ENCODE results near the gene SNX32. TPM values are rescaled to one million over a fixed set of nuclear protein-coding genes. Genes with fewer than 3 reads are reported as not detected.

Gene SNX32
- total RNA-seq, 6 experiments from 2014 or later: not detected

DNA sequence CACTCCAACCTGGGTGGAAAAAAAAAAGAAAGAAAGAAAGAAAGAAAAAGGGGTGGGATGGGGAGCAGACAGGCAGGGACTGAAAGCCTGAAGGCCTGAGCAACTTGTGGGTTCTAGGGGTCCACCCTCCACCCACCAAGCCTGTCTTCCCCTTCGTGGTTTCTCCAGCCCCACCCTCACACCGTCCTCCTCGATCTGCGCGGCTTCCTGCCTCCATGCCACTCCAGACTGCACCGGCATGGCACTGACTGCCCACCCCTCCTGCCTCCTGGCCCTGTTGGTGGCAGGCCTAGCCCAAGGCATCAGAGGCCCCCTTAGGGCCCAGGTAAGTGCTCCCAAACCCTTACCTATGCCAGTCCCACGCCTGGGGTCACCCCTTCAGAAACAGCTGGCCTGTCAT lies 45.9 kb downstream of the SNX32 start, which contains the start of gene CTSW:
TSS of gene CTSW (plus strand) at position 221 of the 400 bp plus-strand sequence. CDS start at position 239, 18 bp downstream.
- no peak for DNase-seq
- H3K4me1 Mint-ChIP-seq (ENCODE audit: low read depth): peaks cover 18% of the 10 kb centered on the region
- peaks cover 5% of the 10 kb centered on the region for H3K27me3 Mint-ChIP-seq (ENCODE audit: insufficient read depth)
- peak within 1 kb of the TSS; percentile 71 for H3K27ac Mint-ChIP-seq
- TF ChIP-seq, protein P1, sequence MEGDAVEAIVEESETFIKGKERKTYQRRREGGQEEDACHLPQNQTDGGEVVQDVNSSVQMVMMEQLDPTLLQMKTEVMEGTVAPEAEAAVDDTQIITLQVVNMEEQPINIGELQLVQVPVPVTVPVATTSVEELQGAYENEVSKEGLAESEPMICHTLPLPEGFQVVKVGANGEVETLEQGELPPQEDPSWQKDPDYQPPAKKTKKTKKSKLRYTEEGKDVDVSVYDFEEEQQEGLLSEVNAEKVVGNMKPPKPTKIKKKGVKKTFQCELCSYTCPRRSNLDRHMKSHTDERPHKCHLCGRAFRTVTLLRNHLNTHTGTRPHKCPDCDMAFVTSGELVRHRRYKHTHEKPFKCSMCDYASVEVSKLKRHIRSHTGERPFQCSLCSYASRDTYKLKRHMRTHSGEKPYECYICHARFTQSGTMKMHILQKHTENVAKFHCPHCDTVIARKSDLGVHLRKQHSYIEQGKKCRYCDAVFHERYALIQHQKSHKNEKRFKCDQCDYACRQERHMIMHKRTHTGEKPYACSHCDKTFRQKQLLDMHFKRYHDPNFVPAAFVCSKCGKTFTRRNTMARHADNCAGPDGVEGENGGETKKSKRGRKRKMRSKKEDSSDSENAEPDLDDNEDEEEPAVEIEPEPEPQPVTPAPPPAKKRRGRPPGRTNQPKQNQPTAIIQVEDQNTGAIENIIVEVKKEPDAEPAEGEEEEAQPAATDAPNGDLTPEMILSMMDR (IDR thresholded peaks at IDR 0.05): no peak
- H3K9me3 Mint-ChIP-seq: no peaks in the 10 kb centered on the region
- peaks cover 6% of the 10 kb centered on the region for H3K36me3 Mint-ChIP-seq (ENCODE audit: low read depth)
- H3K4me3 Mint-ChIP-seq: no peak within 1 kb of the TSS; the same call in 1 of the 2 replicates

DNA sequence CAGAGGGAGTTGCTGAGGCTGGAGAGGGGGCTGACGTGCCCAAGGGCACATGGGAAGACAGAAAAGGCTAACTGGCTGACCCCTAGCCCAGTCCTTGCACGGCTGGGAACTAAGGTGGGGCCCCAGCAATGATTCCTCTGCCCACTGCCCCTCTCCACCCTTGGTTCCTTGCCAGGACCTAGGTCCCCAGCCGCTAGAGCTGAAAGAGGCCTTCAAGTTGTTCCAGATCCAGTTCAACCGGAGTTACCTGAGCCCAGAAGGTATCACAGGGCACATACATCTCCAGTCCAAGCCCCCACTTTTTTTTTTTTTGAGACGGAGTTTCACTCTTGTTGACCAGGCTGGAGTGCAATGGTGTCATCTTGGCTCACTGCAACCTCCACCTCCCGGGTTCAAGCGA lies 46.3 kb downstream of the SNX32 start:
- TF ChIP-seq, protein P1 (IDR thresholded peaks at IDR 0.05): no peak
- Mint-ChIP-seq H3K27me3 (ENCODE audit: insufficient read depth) (peaks cover 7% of the 10 kb centered on the region), H3K36me3 (ENCODE audit: low read depth) (peaks cover 8% of the 10 kb centered on the region), H3K9me3 (no peaks in the 10 kb centered on the region), H3K4me3 (no peak overlapping the region), H3K4me1 (ENCODE audit: low read depth) (peaks cover 22% of the 10 kb centered on the region), H3K27ac (no peak overlapping the region)
- no peak for DNase-seq

DNA sequence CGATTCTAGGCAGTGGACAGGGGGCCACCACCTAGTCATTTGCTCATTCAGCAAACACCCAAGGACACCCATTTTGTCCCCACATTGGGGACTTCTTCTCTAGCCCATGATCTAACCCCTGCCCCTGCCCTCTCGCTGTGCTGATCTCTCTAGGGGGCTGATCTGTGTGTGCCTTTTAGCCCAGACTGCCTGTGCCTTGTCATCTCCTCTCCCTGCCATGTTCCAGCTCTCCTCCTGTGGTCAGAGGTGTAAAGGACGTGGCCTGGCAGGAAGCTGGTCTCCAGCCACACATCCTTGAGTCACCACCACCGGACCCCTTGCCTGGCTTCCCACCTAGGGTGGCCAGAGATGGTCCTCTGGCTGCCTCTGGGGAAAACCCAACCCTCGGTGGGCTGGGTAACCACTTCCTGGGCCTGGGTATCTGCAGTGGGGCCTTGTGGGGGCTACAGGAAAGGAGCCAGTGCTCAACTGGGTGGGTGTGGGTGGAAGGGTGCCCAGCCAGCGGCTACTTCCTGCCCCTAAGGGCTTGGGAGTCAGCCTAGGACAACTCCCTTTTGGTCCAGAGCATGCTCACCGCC lies 47.2 kb downstream of the SNX32 start:
- H3K27ac Mint-ChIP-seq: peak overlapping the region; percentile 71
- no peak overlapping the region; the same call in 1 of the 2 replicates for H3K4me3 Mint-ChIP-seq
- no peaks in the 10 kb centered on the region for H3K9me3 Mint-ChIP-seq
- H3K4me1 Mint-ChIP-seq (ENCODE audit: low read depth): peaks cover 24% of the 10 kb centered on the region
- DNase-seq: no peak
- TF ChIP-seq, protein P1 (IDR thresholded peaks at IDR 0.05): no peak
- H3K36me3 Mint-ChIP-seq (ENCODE audit: low read depth): peaks cover 8% of the 10 kb centered on the region
- H3K27me3 Mint-ChIP-seq (ENCODE audit: insufficient read depth): peaks cover 7% of the 10 kb centered on the region

DNA sequence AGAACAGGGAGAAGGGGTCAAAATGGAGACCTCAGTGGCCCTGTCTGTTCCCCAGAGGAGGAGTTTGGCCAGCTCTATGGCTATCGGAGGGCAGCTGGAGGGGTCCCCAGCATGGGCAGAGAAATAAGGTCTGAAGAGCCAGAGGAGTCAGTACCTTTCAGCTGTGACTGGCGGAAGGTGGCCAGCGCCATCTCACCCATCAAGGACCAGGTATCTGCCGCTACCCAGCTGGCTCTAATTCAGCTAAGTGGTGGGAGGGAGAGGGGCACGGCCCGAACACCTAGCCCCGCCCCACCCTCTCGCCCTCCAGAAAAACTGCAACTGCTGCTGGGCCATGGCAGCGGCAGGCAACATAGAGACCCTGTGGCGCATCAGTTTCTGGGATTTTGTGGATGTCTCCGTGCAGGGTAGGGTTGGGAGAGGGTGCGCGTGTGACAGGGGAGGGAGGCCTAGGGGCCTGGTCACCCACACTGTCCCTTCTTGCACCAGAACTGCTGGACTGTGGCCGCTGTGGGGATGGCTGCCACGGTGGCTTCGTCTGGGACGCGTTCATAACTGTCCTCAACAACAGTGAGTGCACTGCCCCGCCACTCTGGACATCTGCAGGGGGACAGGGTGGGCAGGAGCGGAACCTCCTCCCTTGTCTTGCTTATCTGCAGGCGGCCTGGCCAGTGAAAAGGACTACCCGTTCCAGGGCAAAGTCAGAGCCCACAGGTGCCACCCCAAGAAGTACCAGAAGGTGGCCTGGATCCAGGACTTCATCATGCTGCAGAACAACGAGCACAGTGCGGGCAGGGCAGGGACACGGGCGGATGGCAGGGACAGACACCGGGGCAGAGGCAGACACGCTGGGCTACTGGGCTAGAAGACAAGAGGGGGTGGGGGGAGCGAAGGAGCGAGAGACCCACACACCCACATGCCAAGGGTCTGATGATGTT lies 48.6 kb downstream of the SNX32 start:
- Mint-ChIP-seq H3K36me3 (ENCODE audit: low read depth) (peaks cover 16% of the 10 kb centered on the region), H3K4me1 (ENCODE audit: low read depth) (peaks cover 37% of the 10 kb centered on the region), H3K4me3 (no peak overlapping the region), H3K27ac (no peak overlapping the region), H3K9me3 (no peaks in the 10 kb centered on the region), H3K27me3 (ENCODE audit: insufficient read depth) (peaks cover 16% of the 10 kb centered on the region)
- DNase-seq: no peak
- TF ChIP-seq, protein P1 (IDR thresholded peaks at IDR 0.05): no peak

DNA sequence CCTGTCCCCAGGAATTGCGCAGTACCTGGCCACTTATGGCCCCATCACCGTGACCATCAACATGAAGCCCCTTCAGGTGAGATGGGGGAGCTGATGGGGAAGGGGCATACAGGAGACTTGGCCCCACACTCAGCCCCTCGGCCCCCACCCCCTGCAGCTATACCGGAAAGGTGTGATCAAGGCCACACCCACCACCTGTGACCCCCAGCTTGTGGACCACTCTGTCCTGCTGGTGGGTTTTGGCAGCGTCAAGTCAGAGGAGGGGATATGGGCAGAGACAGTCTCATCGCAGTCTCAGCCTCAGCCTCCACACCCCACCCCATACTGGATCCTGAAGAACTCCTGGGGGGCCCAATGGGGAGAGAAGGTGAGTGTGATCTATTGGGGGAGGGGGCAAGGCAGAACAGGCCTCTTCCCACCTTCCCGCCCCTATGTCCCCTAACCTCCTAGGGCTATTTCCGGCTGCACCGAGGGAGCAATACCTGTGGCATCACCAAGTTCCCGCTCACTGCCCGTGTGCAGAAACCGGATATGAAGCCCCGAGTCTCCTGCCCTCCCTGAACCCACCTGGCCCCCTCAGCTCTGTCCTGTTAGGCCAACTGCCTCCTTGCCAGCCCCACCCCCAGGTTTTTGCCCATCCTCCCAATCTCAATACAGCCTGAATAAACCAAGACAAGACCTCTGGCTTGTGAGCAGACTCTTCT lies 49.4 kb downstream of the SNX32 start:
- Mint-ChIP-seq H3K36me3 (ENCODE audit: low read depth) (peaks cover 16% of the 10 kb centered on the region), H3K27me3 (ENCODE audit: insufficient read depth) (peaks cover 22% of the 10 kb centered on the region), H3K27ac (no peak overlapping the region), H3K4me3 (no peak overlapping the region), H3K4me1 (ENCODE audit: low read depth) (peaks cover 41% of the 10 kb centered on the region), H3K9me3 (0 out of 2 replicates have a peak, but pooled peaks cover 4% of the 10 kb centered on the region)
- TF ChIP-seq, protein P1 (IDR thresholded peaks at IDR 0.05): no peak
- DNase-seq: no peak
